Stimulated activated CD4-positive, alpha-beta T cell treated with anti-CD3 and anti-CD28 coated beads, TNF-alpha, amount 100 ng/mL, for 4 hours (primary cell): ENCODE data around the gene ERFE.
"Not testable (repeated sequence)": the region's sequence is repeated elsewhere in the genome, so short reads cannot be mapped to it uniquely, and the experiment has no call there.

Experiments
- DNase-seq, 3 experiments: peaks; one replicate each; pipeline ENCODE4 v3.0.0-alpha.2; 2020; ENCODE audit warnings: low read depth in 3 of 3

Gene ERFE

DNA sequence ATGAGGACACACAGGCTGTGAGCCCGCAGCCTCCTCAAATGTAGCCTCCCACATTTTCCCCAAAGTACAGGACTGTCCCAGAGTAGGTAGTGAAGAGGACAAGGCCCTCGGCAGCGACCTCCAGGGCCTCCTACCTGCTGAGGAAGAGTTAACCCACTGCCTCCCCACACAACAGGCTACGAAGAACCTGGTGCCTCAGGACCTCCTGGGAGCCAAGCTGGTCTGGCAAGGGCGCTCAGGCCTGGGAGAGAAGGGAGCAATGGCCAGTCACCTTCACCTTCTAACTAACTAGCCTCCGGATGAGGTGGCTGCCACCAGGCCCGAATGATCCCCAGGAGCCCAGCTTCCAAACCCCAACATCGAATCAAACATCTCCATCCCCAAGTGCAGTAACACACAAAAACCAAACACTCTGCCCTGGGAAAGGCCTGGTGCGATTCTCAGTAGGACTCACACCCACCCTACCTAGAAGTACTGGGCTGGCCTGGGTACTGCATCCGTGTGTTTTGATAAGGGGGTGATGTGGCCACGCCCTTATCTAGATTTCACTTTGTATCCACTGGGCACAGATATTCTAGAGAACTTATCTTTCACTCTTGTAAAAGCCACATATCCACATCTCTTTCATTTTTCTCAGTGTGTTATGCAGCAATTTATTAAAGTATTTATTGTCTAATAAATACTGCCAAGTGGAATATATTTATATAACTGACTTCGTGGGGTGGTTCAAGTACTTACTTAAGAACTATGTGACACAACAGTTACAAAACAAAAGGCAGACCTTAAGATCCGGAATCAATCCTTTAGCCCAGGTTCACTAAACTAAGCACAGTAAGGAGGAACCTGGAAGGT lies 9.7 kb downstream of the ERFE start:
- no peak for DNase-seq

DNA sequence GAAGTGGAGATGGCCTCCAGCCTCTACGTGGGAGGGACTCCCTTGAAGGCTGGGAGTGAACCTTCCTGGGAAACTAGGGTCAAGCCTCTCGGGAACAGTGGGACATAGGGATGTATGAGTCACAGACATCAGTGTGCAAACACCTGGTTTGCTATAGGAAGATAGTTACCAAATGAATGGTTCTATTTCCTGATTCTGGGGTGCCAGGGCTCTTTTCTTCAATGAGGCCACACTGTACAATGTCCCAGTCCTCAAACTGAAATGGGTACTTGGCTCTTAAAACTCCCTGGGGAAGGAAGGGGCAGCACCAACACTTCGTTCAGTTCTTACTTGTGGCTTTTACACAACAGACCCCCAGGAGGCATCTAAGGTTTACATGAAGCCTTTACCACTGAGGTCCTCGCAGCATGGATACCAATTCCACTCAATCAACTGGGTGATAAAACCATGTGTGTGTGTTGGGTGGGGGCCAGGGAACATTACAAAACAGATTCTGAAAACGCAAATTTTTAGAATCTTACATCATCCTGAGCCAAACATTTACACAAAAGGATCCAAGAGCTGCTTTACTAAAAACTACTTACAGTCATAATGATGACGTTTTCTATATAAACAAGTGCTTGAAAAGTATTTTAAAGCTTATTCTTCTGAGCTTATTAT lies 10.4 kb downstream of the ERFE start:
- no peak for DNase-seq

DNA sequence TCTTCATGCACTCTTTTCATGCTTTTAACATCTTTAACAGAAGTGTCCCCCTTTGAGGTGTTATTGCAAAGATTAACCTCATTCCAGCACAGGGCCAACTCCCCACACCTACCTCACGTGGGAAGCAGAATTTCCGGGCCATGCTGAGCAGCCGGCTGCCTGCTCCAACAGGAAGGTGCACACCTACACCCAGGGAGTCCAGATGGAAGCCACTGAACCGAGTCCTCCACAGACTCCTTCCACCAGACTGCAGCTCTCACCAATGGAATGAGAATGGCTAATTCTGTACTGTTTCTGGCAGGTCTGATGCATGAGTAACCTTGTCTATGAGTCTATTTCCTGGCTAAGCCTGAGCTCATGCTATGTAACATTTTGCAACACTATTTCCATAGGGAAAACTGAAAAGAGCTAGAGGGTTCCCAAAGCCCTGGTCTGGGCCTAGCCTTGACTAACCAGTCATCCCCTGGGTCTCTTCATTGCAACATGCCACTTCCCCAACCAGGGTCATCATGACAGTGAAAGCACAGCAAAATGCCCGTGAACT lies 11.0 kb downstream of the ERFE start:
- DNase-seq, result no peak

DNA sequence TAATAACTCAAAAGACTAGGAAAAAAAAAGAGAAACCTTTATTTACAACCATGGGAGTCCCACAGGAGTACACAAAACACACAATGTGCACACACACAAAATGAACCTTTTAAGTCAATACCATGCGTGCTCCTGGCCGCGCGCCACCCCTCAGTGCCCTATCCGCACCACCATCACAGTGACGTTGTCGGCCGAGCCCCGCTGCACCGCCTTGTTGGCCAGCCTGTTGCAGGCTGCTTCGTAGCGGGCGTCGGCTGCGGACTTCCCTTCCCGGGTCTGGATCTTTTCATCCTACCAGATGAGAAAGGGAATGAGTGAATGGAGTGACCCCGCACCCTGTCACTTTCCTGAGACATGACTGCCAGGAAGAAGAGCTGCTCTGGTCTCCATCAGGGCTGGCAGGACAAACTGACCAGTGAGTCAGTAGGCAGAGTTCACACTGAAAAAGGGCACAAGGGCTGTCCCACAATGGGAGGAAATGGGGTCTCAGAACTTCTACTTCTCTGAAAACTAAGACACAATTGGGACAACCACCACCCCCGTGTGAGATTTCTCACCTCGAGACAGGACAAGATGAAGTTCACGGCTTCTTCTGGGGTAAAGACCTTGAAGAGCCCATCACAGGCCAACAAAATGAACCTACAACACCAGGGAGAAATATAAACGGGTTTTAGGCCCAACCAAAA lies 11.8 kb downstream of the ERFE start:
- DNase-seq, result no peak

GRCh38 chr2:238171072-238171431 lies 12.3 kb downstream of the ERFE start:
- DNase-seq, result not testable (repeated sequence)

DNA sequence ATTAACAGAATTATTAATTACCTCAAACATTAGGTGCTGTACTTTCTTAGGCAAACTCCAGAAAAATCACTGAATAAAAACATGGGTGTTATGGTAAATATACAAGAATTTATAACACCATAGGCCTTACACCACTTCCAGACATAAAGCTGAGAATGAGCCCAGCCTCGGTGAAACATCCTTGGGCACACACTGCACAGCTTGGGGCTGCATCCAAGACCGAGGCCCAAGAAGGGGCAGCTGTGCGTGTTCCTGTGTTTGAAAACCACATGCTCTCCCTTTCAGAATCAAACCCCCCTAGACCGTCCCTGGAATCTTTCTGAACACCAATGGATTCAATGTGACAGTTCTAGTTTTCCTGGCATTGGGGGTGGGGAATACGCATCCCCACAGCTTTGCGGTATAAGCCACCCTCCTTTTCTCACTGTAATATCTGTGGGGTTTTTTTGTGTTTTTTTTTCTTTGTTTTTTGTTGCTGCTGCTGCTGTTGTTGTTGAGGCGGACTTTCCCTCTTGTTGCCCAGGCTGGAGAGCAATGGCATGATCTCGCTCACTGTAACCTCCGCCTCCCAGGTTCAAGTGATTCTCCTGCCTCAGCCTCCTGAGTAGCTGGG lies 12.9 kb downstream of the ERFE start:
- no peak for DNase-seq

DNA sequence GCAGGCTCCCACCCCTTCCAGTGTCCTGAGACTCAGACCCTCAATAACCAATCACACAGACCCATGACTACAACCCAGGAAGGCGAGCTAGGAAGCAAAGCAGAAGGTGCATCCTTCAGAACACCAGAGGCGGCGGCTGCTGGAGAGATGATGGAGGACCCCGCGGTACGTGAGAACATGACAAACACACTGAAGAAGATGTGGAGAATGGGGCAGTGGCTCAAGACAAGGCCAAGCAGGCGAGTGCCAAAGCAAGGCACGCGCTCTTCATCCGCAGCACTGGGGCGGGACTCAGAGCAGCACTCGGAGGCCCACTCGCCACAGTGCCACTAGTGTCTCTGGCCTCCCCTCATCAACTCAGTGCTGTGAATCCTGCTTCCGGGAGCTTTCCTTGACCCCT lies 13.7 kb downstream of the ERFE start:
- no peak for DNase-seq

DNA sequence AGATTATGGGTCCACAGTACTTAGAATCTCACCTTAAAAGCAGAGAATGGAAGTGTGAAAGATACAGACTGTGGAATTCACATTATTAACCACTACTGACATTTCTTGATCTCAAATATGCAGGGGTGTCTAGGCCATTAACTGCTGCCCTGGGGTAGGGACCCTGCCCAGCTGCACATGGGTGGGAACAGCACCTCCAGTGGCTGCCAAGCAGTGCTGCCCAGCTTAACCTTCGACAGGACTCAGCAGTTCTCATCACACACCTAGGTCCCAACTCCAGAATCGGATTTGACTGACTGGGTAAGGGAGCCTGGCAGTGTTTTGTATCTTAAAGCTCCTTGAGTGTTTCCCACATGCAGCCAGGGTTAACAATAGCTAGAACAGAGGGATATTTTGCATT lies 14.9 kb downstream of the ERFE start:
- DNase-seq, result no peak

- DNase-seq, result no peak
These were observed 15.5 kb downstream of the ERFE start for GRCh38 chr2:238174291-238174690.

DNA sequence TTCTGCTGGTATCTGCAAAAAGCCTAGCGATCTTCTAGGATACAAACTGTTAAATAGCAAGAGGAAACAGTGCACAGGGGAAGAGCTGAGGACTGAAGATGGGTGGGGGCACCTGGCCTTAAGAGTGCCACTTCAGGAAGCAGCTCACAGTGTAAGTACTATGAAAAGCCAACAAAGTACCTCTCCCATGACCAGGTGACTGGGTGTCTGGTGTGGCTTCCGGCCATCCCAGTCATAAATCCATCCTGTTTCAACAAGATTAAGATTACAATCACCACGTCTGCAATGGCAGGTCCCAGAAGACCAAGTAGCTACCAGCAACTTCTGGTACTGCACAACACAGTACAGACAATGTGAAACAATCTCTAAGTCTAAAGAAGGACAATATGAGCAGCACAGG lies 15.9 kb downstream of the ERFE start:
- no peak for DNase-seq

GRCh38 chr2:238176613-238177012 lies 17.8 kb downstream of the ERFE start:
- DNase-seq, result no peak

DNA sequence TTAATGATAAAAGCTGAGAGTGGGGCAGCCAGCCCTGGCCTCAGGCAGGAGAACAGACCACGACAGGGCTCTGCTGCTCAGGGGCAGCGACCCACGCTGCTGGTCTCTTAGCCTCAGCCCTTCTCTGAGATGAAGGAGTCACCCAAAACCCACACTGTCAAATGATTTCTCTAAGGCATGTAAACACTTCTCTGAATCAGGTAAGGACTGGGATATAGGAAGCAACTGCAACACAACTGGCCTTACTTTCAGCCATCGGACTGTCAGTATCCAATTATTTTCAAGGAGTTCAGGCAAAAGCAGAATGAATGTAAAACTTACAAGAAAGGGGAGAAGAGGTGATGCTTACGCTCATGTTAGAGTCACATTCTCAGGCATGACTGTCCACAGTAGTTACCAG lies 21.8 kb downstream of the ERFE start:
- DNase-seq, result no peak

GRCh38 chr2:238182362-238182761 lies 23.6 kb downstream of the ERFE start:
- DNase-seq, result no peak

GRCh38 chr2:238183821-238184220 lies 25.1 kb downstream of the ERFE start:
- DNase-seq, result no peak

DNA sequence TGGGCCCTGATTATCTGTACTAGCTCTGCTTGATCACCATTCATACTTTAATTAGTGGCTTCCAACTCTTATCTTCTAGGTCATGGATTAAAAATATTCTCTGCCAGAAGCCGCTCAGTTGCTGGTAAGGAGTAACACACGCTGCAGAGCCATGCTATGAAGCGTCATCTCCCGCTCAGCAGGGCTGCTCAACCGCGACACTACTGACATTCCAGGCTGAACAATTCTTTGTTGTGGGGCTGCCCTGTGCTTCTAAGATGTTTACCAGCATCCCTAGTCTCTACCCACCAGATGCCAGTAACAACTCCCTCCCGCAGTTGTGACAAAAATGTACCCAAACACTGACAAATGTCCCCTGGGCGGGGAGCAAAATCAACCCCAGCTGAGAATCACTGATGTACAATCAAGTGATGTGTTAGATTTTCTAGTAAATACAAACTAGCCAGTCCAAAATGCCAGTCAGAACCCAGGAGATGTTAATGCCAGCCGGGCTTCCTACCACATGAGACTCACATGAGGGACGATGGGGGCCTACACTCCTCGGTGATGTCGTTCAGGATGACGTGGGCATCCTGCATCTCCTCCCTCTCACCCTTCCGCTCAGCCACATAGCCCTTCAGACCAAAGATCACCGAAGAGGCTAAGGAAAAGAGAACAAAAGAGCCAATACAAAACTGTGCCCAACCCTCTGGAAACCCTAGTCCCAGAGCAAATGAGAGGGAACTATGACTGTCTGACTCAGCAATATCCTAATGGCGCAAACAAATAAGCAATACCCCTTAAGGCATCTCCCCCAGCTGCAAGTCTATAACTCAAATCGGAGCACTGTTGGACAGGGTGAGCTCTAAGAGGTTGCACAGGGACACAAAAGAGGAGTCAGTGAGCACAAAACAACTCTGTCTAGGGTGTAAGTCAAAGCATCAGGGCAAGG lies 29.1 kb downstream of the ERFE start:
- no peak for DNase-seq

GRCh38 chr2:238190445-238190844 lies 31.7 kb downstream of the ERFE start:
- DNase-seq, result no peak

GRCh38 chr2:238202326-238203093 lies 43.7 kb downstream of the ERFE start:
- no peak for DNase-seq

DNA sequence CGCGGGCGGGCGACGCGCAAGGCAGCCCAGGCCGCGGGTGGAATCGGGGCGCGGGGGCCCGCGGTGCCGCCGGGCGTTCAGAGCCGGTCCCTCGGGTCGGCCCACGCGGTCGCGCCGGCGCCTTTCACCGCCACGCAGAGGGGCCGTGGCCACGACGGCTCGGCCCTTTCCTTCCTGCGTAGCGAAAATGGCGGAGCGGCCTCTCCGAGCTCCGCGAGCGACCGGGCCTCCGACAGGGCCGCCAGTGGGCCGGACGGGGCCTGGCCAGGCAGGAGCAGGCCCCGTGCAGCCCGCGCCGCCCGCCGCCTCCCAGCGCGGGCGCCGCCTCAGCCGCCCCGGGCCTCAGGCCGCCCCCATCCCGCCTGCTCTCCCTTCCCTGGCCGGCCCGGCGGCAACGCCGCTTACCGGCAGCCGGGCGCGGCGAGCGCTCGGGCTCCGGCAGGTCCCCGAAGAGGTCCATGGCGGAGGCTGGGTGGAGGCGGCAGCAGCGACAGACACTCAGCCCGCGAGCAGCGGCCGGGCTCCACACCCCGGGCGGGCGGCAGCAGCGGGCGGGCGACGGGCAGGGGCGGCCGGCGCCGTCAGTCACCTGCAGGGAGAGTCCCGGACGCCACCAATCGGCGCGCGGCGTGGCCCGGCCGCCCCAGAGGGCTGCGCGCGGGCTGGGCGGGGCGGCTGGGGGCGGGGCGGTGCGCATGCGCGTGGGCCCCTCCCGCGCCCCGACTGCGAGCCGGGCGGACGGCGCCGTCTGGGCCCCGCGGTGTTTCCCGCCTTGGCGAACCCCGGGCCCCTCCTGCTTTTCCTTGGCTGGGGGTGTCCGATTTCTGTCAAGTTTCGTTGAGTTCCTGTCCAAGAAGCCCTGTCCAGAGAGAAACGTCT lies 44.6 kb downstream of the ERFE start, which contains the start of gene ILKAP:
Gene ILKAP, minus strand, starts transcription at position 602 of the 879 bp plus-strand sequence. Its CDS starts 142 bp downstream, at position 460.
- DNase-seq, result peak; percentile 82 to 87 (median 86)
